ENCODE results near the gene MMADHC. TPM values are rescaled to one million over a fixed set of nuclear protein-coding genes. Genes with fewer than 3 reads are reported as not detected.

Gene MMADHC
- total RNA-seq (2014; rRNA removed; shearing (Covaris generic)) = 246 and 260 TPM in 2 replicates

- Histone ChIP-seq H3K4me3 (peak within 1 kb of the TSS; percentile 75), H3K9me3 (replicated peaks) (no peaks in the 10 kb centered on the region), H3K36me3 (peaks cover 43% of the 10 kb centered on the region), H3K4me1 (replicated peaks) (peaks cover 15% of the 10 kb centered on the region), H3K27me3 (replicated peaks) (no peaks in the 10 kb centered on the region), H3K27ac (peak within 1 kb of the TSS; percentile 96)
- peak; percentile 86 to 95 for DNase-seq (ENCODE audit: low read depth in 1 of 2, low spot score in 2 of 2)
Measured at GRCh38 chr2:149587220-149587949, at the start of gene MMADHC. Gene MMADHC, minus strand, starts transcription at chr2:149587775. Its CDS starts 678 bp downstream, at chr2:149587097.

- Histone ChIP-seq H3K9me3 (replicated peaks) (no peaks in the 10 kb centered on the region), H3K27ac (no peak overlapping the region), H3K4me1 (replicated peaks) (no peaks in the 10 kb centered on the region), H3K36me3 (no peaks in the 10 kb centered on the region), H3K4me3 (no peak overlapping the region), H3K27me3 (replicated peaks) (no peaks in the 10 kb centered on the region)
- no peak for DNase-seq (ENCODE audit: low read depth in 1 of 2, low spot score in 2 of 2)
Measured at GRCh38 chr2:149634103-149634502, 46.5 kb upstream of the MMADHC start.

GRCh38 chr2:149630445-149630844 lies 42.9 kb upstream of the MMADHC start:
- Histone ChIP-seq H3K4me3 (no peak overlapping the region), H3K36me3 (no peaks in the 10 kb centered on the region), H3K4me1 (replicated peaks) (no peaks in the 10 kb centered on the region), H3K27ac (no peak overlapping the region), H3K9me3 (replicated peaks) (no peaks in the 10 kb centered on the region), H3K27me3 (replicated peaks) (no peaks in the 10 kb centered on the region)
- no peak for DNase-seq (ENCODE audit: low read depth in 1 of 2, low spot score in 2 of 2)

- Histone ChIP-seq H3K36me3 (no peaks in the 10 kb centered on the region), H3K27me3 (replicated peaks) (no peaks in the 10 kb centered on the region), H3K9me3 (replicated peaks) (no peaks in the 10 kb centered on the region), H3K4me3 (no peak overlapping the region), H3K4me1 (replicated peaks) (no peaks in the 10 kb centered on the region), H3K27ac (no peak overlapping the region)
- DNase-seq (ENCODE audit: low read depth in 1 of 2, low spot score in 2 of 2) = no peak
Measured at GRCh38 chr2:149629026-149629425, 41.5 kb upstream of the MMADHC start.

- H3K4me3 ChIP-seq = no peak overlapping the region
- no peaks in the 10 kb centered on the region for H3K4me1 ChIP-seq (replicated peaks)
- H3K36me3 ChIP-seq = no peaks in the 10 kb centered on the region
- no peak overlapping the region for H3K27ac ChIP-seq
- no peak for DNase-seq (ENCODE audit: low read depth in 1 of 2, low spot score in 2 of 2)
- no peaks in the 10 kb centered on the region for H3K27me3 ChIP-seq (replicated peaks)
- no peaks in the 10 kb centered on the region for H3K9me3 ChIP-seq (replicated peaks)
Measured at GRCh38 chr2:149627111-149627801, 39.7 kb upstream of the MMADHC start.

- no peak for DNase-seq (ENCODE audit: low read depth in 1 of 2, low spot score in 2 of 2)
- no peaks in the 10 kb centered on the region for H3K9me3 ChIP-seq (replicated peaks)
- no peaks in the 10 kb centered on the region for H3K4me1 ChIP-seq (replicated peaks)
- H3K27ac ChIP-seq = no peak overlapping the region
- H3K27me3 ChIP-seq (replicated peaks) = no peaks in the 10 kb centered on the region
- no peaks in the 10 kb centered on the region for H3K36me3 ChIP-seq
- no peak overlapping the region for H3K4me3 ChIP-seq
Measured at GRCh38 chr2:149625671-149626070, 38.1 kb upstream of the MMADHC start.

- H3K9me3 ChIP-seq (replicated peaks) = no peaks in the 10 kb centered on the region
- H3K27me3 ChIP-seq (replicated peaks) = no peaks in the 10 kb centered on the region
- H3K4me3 ChIP-seq = no peak overlapping the region
- H3K4me1 ChIP-seq (replicated peaks) = no peaks in the 10 kb centered on the region
- no peaks in the 10 kb centered on the region for H3K36me3 ChIP-seq
- H3K27ac ChIP-seq = no peak overlapping the region
- no peak for DNase-seq (ENCODE audit: low read depth in 1 of 2, low spot score in 2 of 2)
Measured at GRCh38 chr2:149625271-149625670, 37.7 kb upstream of the MMADHC start.

- Histone ChIP-seq H3K36me3 (no peaks in the 10 kb centered on the region), H3K9me3 (replicated peaks) (no peaks in the 10 kb centered on the region), H3K27me3 (replicated peaks) (no peaks in the 10 kb centered on the region), H3K27ac (no peak overlapping the region), H3K4me1 (replicated peaks) (0 out of 2 replicates have a peak, but pooled peaks cover 5% of the 10 kb centered on the region), H3K4me3 (no peak overlapping the region)
- DNase-seq (ENCODE audit: low read depth in 1 of 2, low spot score in 2 of 2) = no peak
Measured at GRCh38 chr2:149622343-149622742, 34.8 kb upstream of the MMADHC start.

- no peak for DNase-seq (ENCODE audit: low read depth in 1 of 2, low spot score in 2 of 2)
- H3K4me3 ChIP-seq = no peak overlapping the region
- H3K27ac ChIP-seq = no peak overlapping the region
- no peaks in the 10 kb centered on the region for H3K27me3 ChIP-seq (replicated peaks)
- H3K4me1 ChIP-seq (replicated peaks) = peaks cover 13% of the 10 kb centered on the region
- H3K9me3 ChIP-seq (replicated peaks) = no peaks in the 10 kb centered on the region
- H3K36me3 ChIP-seq = no peaks in the 10 kb centered on the region
Measured at GRCh38 chr2:149617476-149617875, 29.9 kb upstream of the MMADHC start.

GRCh38 chr2:149616681-149617456 lies 29.3 kb upstream of the MMADHC start:
- Histone ChIP-seq H3K9me3 (replicated peaks) (no peaks in the 10 kb centered on the region), H3K36me3 (no peaks in the 10 kb centered on the region), H3K4me3 (no peak overlapping the region), H3K4me1 (replicated peaks) (peaks cover 13% of the 10 kb centered on the region), H3K27ac (no peak overlapping the region), H3K27me3 (replicated peaks) (no peaks in the 10 kb centered on the region)
- no peak for DNase-seq (ENCODE audit: low read depth in 1 of 2, low spot score in 2 of 2)

GRCh38 chr2:149613704-149614103 lies 26.1 kb upstream of the MMADHC start:
- H3K4me1 ChIP-seq (replicated peaks) = peaks cover 13% of the 10 kb centered on the region
- H3K4me3 ChIP-seq = no peak overlapping the region
- peak in 1 of 2 experiments; percentile 31 for DNase-seq (ENCODE audit: low read depth in 1 of 2, low spot score in 2 of 2)
- H3K27ac ChIP-seq = no peak overlapping the region
- no peaks in the 10 kb centered on the region for H3K36me3 ChIP-seq
- H3K9me3 ChIP-seq (replicated peaks) = no peaks in the 10 kb centered on the region
- no peaks in the 10 kb centered on the region for H3K27me3 ChIP-seq (replicated peaks)

- H3K27me3 ChIP-seq (replicated peaks) = no peaks in the 10 kb centered on the region
- no peak overlapping the region for H3K4me3 ChIP-seq
- H3K36me3 ChIP-seq = no peaks in the 10 kb centered on the region
- no peak for DNase-seq (ENCODE audit: low read depth in 1 of 2, low spot score in 2 of 2)
- no peak overlapping the region for H3K27ac ChIP-seq
- H3K4me1 ChIP-seq (replicated peaks) = peaks cover 9% of the 10 kb centered on the region
- H3K9me3 ChIP-seq (replicated peaks) = no peaks in the 10 kb centered on the region
Measured at GRCh38 chr2:149612122-149612521, 24.5 kb upstream of the MMADHC start.

- Histone ChIP-seq H3K27ac (no peak overlapping the region), H3K9me3 (replicated peaks) (no peaks in the 10 kb centered on the region), H3K27me3 (replicated peaks) (no peaks in the 10 kb centered on the region), H3K36me3 (no peaks in the 10 kb centered on the region), H3K4me1 (replicated peaks) (peaks cover 17% of the 10 kb centered on the region), H3K4me3 (no peak overlapping the region)
- DNase-seq (ENCODE audit: low read depth in 1 of 2, low spot score in 2 of 2) = no peak
Measured at GRCh38 chr2:149611100-149611820, 23.7 kb upstream of the MMADHC start.
